Nephron progenitor cell (in vitro differentiated cells): Measurements from ENCODE around the gene C12orf42.
A peak's percentile ranks its signal among the peaks of the same experiment; 100 is the strongest.

Source experiments
- DNase-seq: peaks from one replicate; pipeline ENCODE4 v3.0.0; 2021
- H3K27ac Mint-ChIP-seq: 2 replicates; pipeline ENCODE4 v1.8.0; 2021; ENCODE audit warnings: mild to moderate bottlenecking, moderate library complexity, mixed read lengths
- H3K27me3 Mint-ChIP-seq: 2 replicates; pipeline ENCODE4 v1.8.0; 2021; ENCODE audit warnings: mild to moderate bottlenecking, low read depth, mixed read lengths; ENCODE audit not compliant: poor library complexity
- H3K36me3 Mint-ChIP-seq: 2 replicates; pipeline ENCODE4 v1.8.0; 2021; ENCODE audit warnings: low read depth, mixed read lengths
- H3K4me1 Mint-ChIP-seq: 2 replicates; pipeline ENCODE4 v1.8.0; 2021; ENCODE audit warnings: mixed read lengths
- H3K4me3 Mint-ChIP-seq: 2 replicates; pipeline ENCODE4 v1.8.0; 2021; ENCODE audit warnings: mild to moderate bottlenecking, moderate library complexity, mixed read lengths
- H3K9me3 Mint-ChIP-seq: 2 replicates; pipeline ENCODE4 v1.8.0; 2021; ENCODE audit warnings: mild to moderate bottlenecking, moderate library complexity, mixed read lengths
- TF ChIP-seq, protein P1 (sequence below): fragments of 200-600 bp; sonication (generic); IDR thresholded peaks from 2 replicates; pipeline ENCODE4 v1.5.0; 2021; ENCODE audit warnings: antibody characterized with exemption

C12orf42 gene

DNA sequence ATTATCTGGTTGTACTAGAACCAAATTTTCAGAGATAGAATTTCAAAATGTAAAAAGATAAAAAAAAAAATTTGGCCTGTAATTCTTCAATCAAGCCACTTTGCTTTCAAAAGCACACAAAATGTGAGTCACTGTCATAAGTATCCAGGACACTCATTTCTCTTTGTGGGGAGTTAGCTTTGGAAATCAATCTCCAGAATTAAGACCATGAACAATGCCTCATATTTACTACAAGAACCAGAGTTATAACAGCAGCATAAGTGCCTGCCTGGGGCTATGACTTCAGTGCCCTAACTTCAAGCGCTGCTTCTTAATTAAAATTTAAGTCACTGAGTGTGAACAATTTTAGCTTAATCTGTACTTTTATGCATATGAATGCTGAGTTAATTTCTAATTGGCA, 162.1 kb downstream of the C12orf42 start:
- no peak overlapping the region for H3K27ac Mint-ChIP-seq

DNA sequence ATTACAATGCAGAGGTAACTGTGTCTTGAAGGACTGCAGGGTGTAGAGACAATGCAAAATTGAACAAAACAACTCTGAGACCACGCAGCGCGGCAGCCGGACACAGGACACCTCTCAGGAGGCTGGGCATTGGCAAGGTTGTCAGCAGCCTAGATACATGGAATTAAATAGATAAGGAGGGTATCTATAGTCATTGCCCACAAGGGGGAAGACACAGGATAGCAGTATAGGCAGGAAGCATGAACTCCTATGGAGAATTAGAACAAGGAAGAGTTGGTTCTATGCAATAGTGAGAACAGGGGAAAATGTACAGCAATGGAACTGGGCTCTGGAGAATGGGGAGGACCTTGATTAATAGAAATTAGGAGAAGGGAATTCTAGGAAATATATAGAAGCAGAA, 164.1 kb downstream of the C12orf42 start:
- TF ChIP-seq, protein P1, sequence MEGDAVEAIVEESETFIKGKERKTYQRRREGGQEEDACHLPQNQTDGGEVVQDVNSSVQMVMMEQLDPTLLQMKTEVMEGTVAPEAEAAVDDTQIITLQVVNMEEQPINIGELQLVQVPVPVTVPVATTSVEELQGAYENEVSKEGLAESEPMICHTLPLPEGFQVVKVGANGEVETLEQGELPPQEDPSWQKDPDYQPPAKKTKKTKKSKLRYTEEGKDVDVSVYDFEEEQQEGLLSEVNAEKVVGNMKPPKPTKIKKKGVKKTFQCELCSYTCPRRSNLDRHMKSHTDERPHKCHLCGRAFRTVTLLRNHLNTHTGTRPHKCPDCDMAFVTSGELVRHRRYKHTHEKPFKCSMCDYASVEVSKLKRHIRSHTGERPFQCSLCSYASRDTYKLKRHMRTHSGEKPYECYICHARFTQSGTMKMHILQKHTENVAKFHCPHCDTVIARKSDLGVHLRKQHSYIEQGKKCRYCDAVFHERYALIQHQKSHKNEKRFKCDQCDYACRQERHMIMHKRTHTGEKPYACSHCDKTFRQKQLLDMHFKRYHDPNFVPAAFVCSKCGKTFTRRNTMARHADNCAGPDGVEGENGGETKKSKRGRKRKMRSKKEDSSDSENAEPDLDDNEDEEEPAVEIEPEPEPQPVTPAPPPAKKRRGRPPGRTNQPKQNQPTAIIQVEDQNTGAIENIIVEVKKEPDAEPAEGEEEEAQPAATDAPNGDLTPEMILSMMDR = no peak
- no peak overlapping the region for H3K4me3 Mint-ChIP-seq
- no peak overlapping the region for H3K27ac Mint-ChIP-seq
- DNase-seq = no peak
- peaks cover 17% of the 10 kb centered on the region for H3K27me3 Mint-ChIP-seq
- no peaks in the 10 kb centered on the region for H3K9me3 Mint-ChIP-seq
- H3K4me1 Mint-ChIP-seq = no peaks in the 10 kb centered on the region
- no peaks in the 10 kb centered on the region for H3K36me3 Mint-ChIP-seq

More for the DNA sequence above, 162.1 kb downstream of the C12orf42 start:
- TF ChIP-seq, protein P1 = no peak
- Mint-ChIP-seq H3K27me3 (peaks cover 17% of the 10 kb centered on the region), H3K4me3 (no peak overlapping the region), H3K9me3 (no peaks in the 10 kb centered on the region), H3K36me3 (no peaks in the 10 kb centered on the region), H3K4me1 (no peaks in the 10 kb centered on the region)
- DNase-seq = no peak

DNA sequence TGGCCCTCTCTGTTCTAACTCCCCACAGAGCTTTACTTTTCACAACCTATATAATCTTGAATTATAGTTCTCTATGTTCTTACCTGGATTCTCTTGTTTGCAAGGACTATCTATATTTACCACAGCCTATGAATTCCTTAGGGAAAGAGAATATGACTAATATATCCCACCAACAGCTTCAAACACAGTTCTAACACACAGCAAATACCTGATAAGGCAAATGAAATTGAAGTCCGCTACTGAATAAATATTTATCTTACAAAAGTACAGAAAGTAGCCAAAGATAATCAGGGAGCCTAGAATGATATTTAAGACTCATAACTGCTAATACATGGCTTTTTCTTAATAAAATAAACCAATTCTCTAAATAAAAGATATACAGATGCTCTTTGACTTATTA, 165.1 kb downstream of the C12orf42 start:
- TF ChIP-seq, protein P1 = no peak
- H3K36me3 Mint-ChIP-seq = no peaks in the 10 kb centered on the region
- no peak for DNase-seq
- H3K4me3 Mint-ChIP-seq = no peak overlapping the region
- peaks cover 17% of the 10 kb centered on the region for H3K27me3 Mint-ChIP-seq
- no peaks in the 10 kb centered on the region for H3K4me1 Mint-ChIP-seq
- no peak overlapping the region for H3K27ac Mint-ChIP-seq
- H3K9me3 Mint-ChIP-seq = no peaks in the 10 kb centered on the region

DNA sequence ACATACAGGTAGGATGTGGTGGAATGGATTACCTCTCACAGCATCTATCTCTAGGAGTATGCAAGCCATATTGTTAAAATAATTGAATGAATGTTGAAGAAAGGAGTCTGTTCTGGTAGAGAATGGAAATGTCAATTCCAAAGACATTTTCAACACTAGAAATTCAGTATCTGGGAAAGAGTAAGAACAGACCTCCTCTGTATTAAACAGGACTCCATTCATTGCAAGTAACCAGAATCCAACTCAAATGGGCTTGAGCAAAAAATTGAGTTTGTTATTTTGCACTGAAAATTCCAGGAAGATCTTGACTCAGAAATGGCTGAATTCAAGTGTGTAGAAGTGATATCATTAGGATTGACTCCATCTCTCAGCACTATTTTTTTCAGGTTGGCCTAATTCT, 168.1 kb downstream of the C12orf42 start:
- H3K9me3 Mint-ChIP-seq = no peaks in the 10 kb centered on the region
- H3K27me3 Mint-ChIP-seq = peaks cover 7% of the 10 kb centered on the region
- H3K4me3 Mint-ChIP-seq = no peak overlapping the region
- no peak overlapping the region for H3K27ac Mint-ChIP-seq
- H3K4me1 Mint-ChIP-seq = no peaks in the 10 kb centered on the region
- DNase-seq = no peak
- no peaks in the 10 kb centered on the region for H3K36me3 Mint-ChIP-seq
- TF ChIP-seq, protein P1 = no peak

DNA sequence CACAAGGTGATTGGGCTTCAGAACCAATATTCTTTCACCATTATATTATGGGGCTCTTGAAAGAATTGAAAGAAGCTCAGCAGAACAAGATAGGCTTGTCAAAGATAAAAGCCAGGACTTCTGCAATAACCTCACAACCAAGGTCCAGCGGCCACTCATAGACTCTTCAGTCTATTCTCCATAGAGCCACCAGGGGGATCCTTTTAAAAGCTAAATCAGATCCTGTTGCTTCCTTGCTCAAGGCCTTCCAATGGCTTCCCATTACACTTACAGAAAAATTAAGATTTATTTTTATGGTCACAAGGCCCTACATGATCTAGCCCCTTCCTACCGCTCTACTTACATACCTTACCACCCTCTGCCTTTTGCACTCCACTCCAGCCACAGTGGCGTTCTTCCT, 169.6 kb downstream of the C12orf42 start:
- peaks cover 4% of the 10 kb centered on the region for H3K9me3 Mint-ChIP-seq
- H3K4me3 Mint-ChIP-seq = no peak overlapping the region
- TF ChIP-seq, protein P1 = peak; percentile 56
- peaks cover 3% of the 10 kb centered on the region for H3K27me3 Mint-ChIP-seq
- no peaks in the 10 kb centered on the region for H3K36me3 Mint-ChIP-seq
- no peak overlapping the region for H3K27ac Mint-ChIP-seq
- no peaks in the 10 kb centered on the region for H3K4me1 Mint-ChIP-seq
- peak; percentile 4 for DNase-seq

DNA sequence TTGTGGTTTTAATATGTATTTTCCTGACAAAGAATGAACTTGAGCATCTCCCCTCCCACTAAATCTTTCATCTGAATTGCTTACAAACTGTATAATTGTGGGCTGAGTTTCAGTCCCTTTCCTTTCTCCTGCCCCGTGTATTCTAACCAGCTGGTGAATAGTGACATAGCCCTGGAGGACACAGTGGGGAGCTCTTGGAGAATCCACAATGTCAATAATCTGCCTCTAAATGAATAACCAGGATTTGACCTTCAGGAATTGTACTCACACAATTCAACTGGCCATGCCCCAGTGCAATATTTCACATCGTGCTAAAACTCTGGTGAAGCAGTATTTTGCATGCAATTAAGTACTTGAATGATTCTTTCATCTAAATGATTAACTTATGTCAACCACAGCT, 177.2 kb downstream of the C12orf42 start:
- Mint-ChIP-seq H3K4me1 (peaks cover 4% of the 10 kb centered on the region), H3K27me3 (peaks cover 12% of the 10 kb centered on the region), H3K9me3 (peaks cover 14% of the 10 kb centered on the region), H3K4me3 (no peak overlapping the region), H3K36me3 (no peaks in the 10 kb centered on the region), H3K27ac (no peak overlapping the region)
- no peak for DNase-seq
- TF ChIP-seq, protein P1 = no peak
